NCI-H526 (cell line): Measurements from ENCODE around the gene MANBA.
A peak's percentile ranks its signal among the peaks of the same experiment; 100 is the strongest.
"Not testable (repeated sequence)": the region's sequence is repeated elsewhere in the genome, so short reads cannot be mapped to it uniquely, and the experiment has no call there.

Source experiments
- DNase-seq, 2 experiments: peaks; one replicate each; lab custom pipeline; 2025; lab: John Stamatoyannopoulos, UW

The MANBA gene

GRCh38 chr4:102761906-102762305 lies 1.1 kb upstream of the MANBA start:
- DNase-seq = no peak

- peak in 1 of 2 experiments; percentile 36 for DNase-seq
These were observed 531 bp upstream of the MANBA start for GRCh38 chr4:102761296-102761701.

- DNase-seq = peak; percentile 37 to 43
These were observed 730 bp downstream of the MANBA start for GRCh38 chr4:102759831-102760644.

DNA sequence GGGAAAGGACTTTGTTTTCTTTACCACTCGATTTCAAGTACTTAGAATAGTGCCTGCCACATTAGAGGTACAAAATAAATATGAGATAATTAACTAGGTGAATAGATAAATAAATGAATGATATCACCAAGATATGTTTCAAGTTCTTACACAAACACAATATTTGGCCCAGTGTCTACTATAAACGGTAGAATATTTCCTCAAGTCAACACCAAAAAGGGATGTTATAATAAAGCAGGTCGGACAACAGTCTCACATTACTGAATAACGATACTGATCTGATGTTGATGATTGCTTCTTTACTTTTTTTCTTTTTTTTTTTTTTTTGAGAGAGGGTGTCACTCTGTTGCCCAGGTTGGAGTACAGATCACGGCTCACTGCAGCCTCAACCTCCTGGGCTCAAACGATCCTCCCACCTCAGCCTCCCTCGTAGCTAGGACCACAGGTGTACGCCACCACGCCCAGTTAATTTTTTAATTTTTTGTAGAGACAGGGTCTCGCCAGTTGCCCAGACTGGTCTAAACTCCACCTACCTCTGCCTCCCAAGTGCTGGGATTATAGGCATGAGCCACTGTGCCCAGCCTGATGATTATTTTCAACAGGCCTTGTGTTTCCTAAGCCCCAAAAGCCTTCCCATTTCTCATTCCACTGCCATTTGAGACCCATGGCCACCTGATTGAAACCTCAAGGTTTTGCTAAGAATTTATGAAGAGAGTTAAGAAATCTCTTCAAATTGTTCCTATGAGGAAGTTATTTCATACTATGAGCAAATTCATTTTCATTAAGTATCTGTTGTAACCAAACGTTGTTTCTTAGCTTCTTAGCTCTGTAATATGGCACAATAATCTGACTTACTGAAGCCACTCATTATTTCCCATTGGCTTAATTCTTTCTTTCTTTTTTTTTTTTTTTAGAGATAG lies 2.3 kb downstream of the MANBA start:
- DNase-seq = no peak

- no peak for DNase-seq
These were observed 3.1 kb downstream of the MANBA start for GRCh38 chr4:102757681-102758080.

DNA sequence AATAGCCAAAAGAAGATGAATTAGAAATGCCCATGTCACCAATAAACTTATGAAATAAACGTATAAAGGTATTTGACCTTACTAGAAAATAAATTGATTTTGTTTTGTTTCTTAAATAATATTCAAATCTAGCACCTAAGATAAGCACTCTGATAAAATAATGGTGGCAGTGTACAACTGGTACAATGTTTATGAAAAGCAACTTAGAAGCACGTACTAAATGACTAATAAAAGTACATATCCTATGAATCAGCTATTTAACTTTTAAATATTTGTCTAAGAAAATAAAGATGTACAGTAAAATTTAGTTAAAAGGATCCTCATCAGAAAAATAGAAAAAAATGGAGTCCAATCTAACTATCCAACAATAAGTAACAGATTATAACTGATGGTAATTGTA lies 6.7 kb downstream of the MANBA start:
- DNase-seq = no peak

DNA sequence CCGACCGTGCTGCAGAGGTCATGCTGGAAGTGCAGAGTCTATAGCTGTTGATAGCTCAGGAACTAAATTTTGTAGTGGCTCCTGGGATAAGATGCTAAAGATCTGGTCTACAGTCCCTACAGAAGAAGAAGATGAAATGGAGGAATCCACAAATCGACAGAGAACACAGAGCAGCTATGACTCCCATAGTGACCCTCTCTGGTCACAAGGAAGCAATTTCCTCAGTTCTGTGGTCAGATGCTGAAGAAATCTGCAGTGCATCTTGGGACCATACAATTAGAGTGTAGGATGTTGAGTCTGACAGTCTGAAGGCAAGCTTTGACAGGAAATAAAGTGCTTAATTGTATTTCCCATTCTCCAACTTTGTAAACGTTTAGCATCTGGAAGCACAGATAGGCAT lies 8.8 kb downstream of the MANBA start:
- DNase-seq = no peak

GRCh38 chr4:102743352-102743751 lies 17.4 kb downstream of the MANBA start:
- not testable (repeated sequence) for DNase-seq

- not testable (repeated sequence) for DNase-seq
These were observed 22.0 kb downstream of the MANBA start for GRCh38 chr4:102738802-102739201.

GRCh38 chr4:102736636-102737549 lies 23.9 kb downstream of the MANBA start:
- peak in 1 of 2 experiments; percentile 1 for DNase-seq

DNA sequence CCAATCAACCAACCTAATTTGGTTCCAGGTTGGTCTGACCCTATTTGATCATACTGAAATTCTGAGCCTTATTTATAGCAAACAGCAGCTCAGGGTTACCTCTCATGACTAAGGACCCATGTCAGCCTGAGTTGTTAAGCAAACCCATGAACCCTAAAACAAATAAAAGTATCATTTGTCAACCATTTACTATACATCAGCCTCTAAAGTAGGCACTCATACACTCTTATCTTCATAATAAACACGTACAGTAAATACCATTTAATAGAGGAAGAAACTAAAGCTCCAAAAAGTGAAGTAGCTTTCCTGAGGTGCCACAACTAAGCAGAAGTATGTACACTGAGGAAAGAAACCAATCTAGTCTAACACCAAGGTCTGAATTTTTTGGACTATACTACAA lies 25.2 kb downstream of the MANBA start:
- DNase-seq = no peak

DNA sequence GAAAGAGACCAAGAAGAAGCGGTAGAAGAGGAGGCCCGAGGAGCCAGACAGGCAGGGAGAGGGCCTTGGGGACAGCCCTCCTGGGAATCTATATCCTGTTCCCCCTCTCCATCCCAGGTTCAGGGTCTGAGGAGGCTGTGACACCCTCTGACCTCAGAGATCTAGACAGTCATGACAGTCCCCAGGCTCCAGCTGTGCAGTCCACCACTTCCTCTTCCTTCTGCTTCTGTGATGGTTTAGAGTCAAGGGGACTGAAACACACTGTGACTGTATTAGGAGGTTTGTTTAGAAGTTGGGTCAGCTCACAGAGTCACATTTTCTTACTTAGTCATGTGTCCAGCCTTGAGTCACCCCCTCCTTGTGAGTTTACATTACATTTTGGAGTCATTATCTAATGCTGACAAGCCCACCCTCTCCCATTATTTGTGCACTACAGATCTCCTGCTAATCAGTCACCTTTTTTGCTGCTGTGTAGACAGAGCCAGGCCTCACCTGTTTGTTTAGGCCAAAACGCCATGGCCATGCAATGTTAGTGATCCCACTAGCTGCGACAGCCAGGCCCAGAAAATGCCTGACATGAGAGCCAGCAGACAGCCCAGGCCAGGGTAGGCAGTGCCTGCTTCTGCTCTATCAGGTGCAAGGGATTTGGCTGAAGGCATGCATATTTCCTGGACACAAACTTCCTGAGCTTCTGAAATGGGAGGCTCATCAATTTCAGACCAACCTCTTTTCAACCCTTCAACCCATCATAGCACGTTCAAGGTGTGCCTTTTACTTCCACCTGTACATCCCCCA lies 26.0 kb downstream of the MANBA start:
- no peak for DNase-seq

DNA sequence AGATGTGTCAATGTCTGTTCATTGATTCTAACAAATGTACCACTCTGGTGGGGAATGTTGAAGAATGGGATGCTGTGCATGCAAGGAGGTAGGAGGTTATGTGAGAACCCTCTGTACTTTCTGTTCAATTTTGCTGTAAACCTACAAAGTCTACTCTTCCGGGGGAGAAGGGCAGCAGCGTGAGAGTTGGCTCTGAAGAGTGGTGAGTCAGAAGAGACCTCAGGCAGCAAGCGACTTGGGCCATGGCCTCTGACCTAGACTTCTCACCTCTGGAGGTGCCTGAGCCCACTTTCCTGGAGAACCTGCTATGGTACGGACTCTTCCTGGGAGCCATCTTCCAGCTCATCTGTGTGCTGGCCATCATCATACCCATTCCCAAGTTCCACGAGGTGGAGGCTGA lies 26.7 kb downstream of the MANBA start:
- DNase-seq = no peak

DNA sequence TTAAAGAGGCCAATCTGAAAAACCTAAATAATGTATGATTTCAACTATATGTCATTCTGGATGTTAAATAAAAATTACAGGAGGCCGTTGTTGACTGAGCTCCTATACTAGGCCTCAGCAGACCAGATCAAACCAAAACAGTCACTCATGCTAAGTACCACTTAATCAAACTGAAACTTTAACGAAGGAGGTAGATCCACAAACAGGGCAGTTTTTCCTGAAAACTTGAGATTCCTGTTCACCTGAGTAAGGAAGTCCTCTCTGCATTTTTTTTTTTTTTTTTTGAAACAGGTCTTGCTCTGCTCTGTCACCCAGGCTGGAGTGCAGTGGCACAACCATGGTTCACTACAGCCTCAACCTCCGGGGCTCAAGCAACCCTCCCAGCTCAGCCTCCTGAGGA lies 27.7 kb downstream of the MANBA start:
- DNase-seq = no peak

- DNase-seq = no peak
These were observed 28.1 kb downstream of the MANBA start for GRCh38 chr4:102732678-102733077.

DNA sequence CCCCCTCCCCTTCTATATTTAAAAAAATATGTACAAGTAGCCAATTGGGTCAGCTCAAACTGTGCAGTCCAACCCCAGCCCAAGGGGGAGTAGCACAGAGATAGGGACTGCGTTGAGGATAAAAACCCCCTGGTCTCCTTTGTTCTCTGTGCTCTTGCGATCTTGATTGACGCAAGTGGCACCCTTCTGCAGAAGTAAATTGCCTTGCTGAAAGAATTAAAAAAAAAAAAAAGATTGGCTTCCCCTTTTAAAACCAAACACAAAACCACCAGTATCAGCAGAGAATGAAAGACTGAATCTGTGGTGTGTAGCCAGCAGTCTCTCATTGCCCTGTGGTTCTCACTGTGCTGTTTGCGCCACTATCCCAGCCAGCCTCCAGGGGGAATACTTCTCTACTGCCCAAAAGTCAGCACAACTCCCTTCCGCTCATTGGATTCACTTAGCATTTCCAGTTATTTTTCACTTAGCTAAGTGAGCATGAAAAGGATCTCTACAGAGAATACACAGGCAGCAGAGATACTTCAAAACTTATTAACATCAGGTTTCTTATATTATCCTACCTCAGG lies 29.7 kb downstream of the MANBA start:
- no peak for DNase-seq

- DNase-seq = not testable (repeated sequence)
These were observed 31.3 kb downstream of the MANBA start for GRCh38 chr4:102729486-102729885.

GRCh38 chr4:102726919-102727318 lies 33.8 kb downstream of the MANBA start:
- not testable (repeated sequence) for DNase-seq

- no peak for DNase-seq
These were observed 34.7 kb downstream of the MANBA start for GRCh38 chr4:102726068-102726467.

DNA sequence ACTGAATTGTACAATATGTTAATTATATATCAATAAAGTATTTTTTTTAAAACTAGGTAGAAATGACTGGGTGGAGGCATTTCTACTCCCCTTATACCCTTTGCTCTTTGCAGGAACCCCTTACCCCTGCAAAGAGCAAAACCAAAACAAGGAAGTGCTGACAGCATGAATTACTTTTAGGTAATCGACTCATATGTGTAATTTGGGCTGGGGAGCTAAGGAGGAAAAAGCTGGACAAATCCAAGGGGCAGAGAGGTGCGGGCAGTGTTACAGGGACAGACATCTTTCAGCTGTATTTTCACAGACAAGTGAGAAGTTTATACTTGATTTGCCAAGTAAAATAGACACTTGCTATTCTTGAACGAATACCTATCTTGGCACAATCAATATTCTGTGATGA lies 35.5 kb downstream of the MANBA start:
- DNase-seq = no peak

GRCh38 chr4:102723511-102723910 lies 37.3 kb downstream of the MANBA start:
- no peak for DNase-seq
